Measurements from ENCODE around the gene HES3.

The HES3 gene

GRCh38 chr1:6280761-6281451 is 36.9 kb downstream of the HES3 start:
- DNase-seq (ENCODE audit: low spot score), result peak; percentile 49

- DNase-seq (ENCODE audit: low spot score), result no peak
Observed at GRCh38 chr1:6281511-6282402, 37.8 kb downstream of the HES3 start.

GRCh38 chr1:6282577-6283270 is 38.7 kb downstream of the HES3 start:
- no peak for DNase-seq (ENCODE audit: low spot score)

- DNase-seq (ENCODE audit: low spot score), result no peak
Observed at GRCh38 chr1:6285336-6285735, 41.4 kb downstream of the HES3 start.

GRCh38 chr1:6286266-6286665 is 42.3 kb downstream of the HES3 start:
- no peak for DNase-seq (ENCODE audit: low spot score)

GRCh38 chr1:6287029-6287428 is 43.0 kb downstream of the HES3 start:
- DNase-seq (ENCODE audit: low spot score), result no peak

- DNase-seq (ENCODE audit: low spot score), result no peak
Observed at GRCh38 chr1:6287431-6287886, 43.5 kb downstream of the HES3 start.

GRCh38 chr1:6288026-6288425 is 44.0 kb downstream of the HES3 start:
- DNase-seq (ENCODE audit: low spot score), result no peak

GRCh38 chr1:6288665-6289064 is 44.7 kb downstream of the HES3 start:
- DNase-seq (ENCODE audit: low spot score), result no peak

GRCh38 chr1:6292102-6292501 is 48.1 kb downstream of the HES3 start:
- DNase-seq (ENCODE audit: low spot score), result no peak

- no peak for DNase-seq (ENCODE audit: low spot score)
Observed at GRCh38 chr1:6294080-6294889, 50.3 kb downstream of the HES3 start.

- no peak for DNase-seq (ENCODE audit: low spot score)
Observed at GRCh38 chr1:6294890-6295556, 51.0 kb downstream of the HES3 start.
